Activated naive CD4-positive, alpha-beta T cell treated with anti-CD3 and anti-CD28 coated beads for 36 hours (primary cell): ENCODE measurements around the gene TULP4. TPM values are rescaled to one million over a fixed set of nuclear protein-coding genes. Genes with fewer than 3 reads are reported as not detected.
A peak's percentile ranks its signal among the peaks of the same experiment; 100 is the strongest.
"Not testable (repeated sequence)": the region's sequence is repeated elsewhere in the genome, so short reads cannot be mapped to it uniquely, and the experiment has no call there.

Experiments used
- CTCF ChIA-PET: fragments of 350-600 bp; sonication (Branson Sonifier 250); formaldehyde crosslinking; loops from one replicate; lab custom pipeline; 2021; ENCODE audit warnings: antibody characterized with exemption; lab: Charles Lee
- DNase-seq: peaks from one replicate; pipeline ENCODE4 v3.0.0-alpha.2; 2020
- H3K27ac Mint-ChIP-seq: one replicate; pipeline ENCODE4 v1.8.0; 2021; ENCODE audit warnings: mild to moderate bottlenecking, mixed read lengths
- H3K27me3 Mint-ChIP-seq: one replicate; pipeline ENCODE4 v1.8.0; 2021; ENCODE audit warnings: low read depth, mixed read lengths
- H3K36me3 Mint-ChIP-seq: one replicate; pipeline ENCODE4 v1.8.0; 2021; ENCODE audit warnings: low read depth, mixed read lengths
- H3K4me1 Mint-ChIP-seq: one replicate; pipeline ENCODE4 v1.8.0; 2021; ENCODE audit warnings: low read depth, mixed read lengths
- H3K4me3 Mint-ChIP-seq: one replicate; pipeline ENCODE4 v1.8.0; 2021; ENCODE audit warnings: mild to moderate bottlenecking, moderate library complexity, mixed read lengths
- H3K9me3 Mint-ChIP-seq: one replicate; pipeline ENCODE4 v1.8.0; 2021; ENCODE audit warnings: mixed read lengths
- intact Hi-C: fragments of 100-400 bp; cut with micrococcal nuclease; formaldehyde crosslinking; loops from one replicate; pipeline ENCODE4 v1.15.1; 2023
- total RNA-seq, 2 experiments: library from RNA; stranded (reverse); gene quantifications; one replicate each; pipeline ENCODE4 v1.2.3, GENCODE V29; 2021

TULP4 gene
- total RNA-seq, 2 experiments from 2014 or later: 17.4 to 17.6 TPM

GRCh38 chr6:158284007-158284875, 28.0 kb upstream of the TULP4 start:
- intact Hi-C loops: no loop called here

GRCh38 chr6:158284876-158285655, 27.2 kb upstream of the TULP4 start:
- H3K9me3 Mint-ChIP-seq: no peaks in the 10 kb centered on the region
- no peak for DNase-seq
- intact Hi-C loops: no loop called here
- CTCF ChIA-PET: interaction anchor here (1.6 kb wide), 1 partner anchor 13 kb away, joined by 4 read pairs; no protein-coding TSS in a partner anchor
- no peak overlapping the region for H3K27ac Mint-ChIP-seq
- no peaks in the 10 kb centered on the region for H3K36me3 Mint-ChIP-seq
- H3K4me3 Mint-ChIP-seq: no peak overlapping the region
- H3K27me3 Mint-ChIP-seq: no peaks in the 10 kb centered on the region
- H3K4me1 Mint-ChIP-seq: peaks cover 29% of the 10 kb centered on the region

More at GRCh38 chr6:158284007-158284875, 28.0 kb upstream of the TULP4 start:
- no peaks in the 10 kb centered on the region for H3K36me3 Mint-ChIP-seq
- H3K27me3 Mint-ChIP-seq: no peaks in the 10 kb centered on the region
- peak overlapping the region; percentile 26 for H3K27ac Mint-ChIP-seq
- H3K4me1 Mint-ChIP-seq: peaks cover 24% of the 10 kb centered on the region
- no peaks in the 10 kb centered on the region for H3K9me3 Mint-ChIP-seq
- no peak overlapping the region for H3K4me3 Mint-ChIP-seq
- CTCF ChIA-PET: interaction anchor here (1.6 to 3.2 kb wide), 2 partner anchors 12 kb away, joined by 4 to 8 read pairs; no protein-coding TSS in a partner anchor
- no peak for DNase-seq

GRCh38 chr6:158285656-158286021, 26.6 kb upstream of the TULP4 start:
- Mint-ChIP-seq H3K9me3 (no peaks in the 10 kb centered on the region), H3K4me1 (peaks cover 35% of the 10 kb centered on the region)

GRCh38 chr6:158286413-158286812, 25.9 kb upstream of the TULP4 start:
- Mint-ChIP-seq H3K9me3 (no peaks in the 10 kb centered on the region), H3K36me3 (no peaks in the 10 kb centered on the region), H3K4me1 (peaks cover 43% of the 10 kb centered on the region), H3K4me3 (no peak overlapping the region), H3K27ac (no peak overlapping the region), H3K27me3 (no peaks in the 10 kb centered on the region)
- CTCF ChIA-PET: interaction anchor here (1.0 kb wide), 1 partner anchor 42 kb away, joined by 3 read pairs; no protein-coding TSS in a partner anchor
- intact Hi-C loops: no loop called here
- no peak for DNase-seq

More at GRCh38 chr6:158285656-158286021, 26.6 kb upstream of the TULP4 start:
- Mint-ChIP-seq H3K4me3 (no peak overlapping the region), H3K36me3 (no peaks in the 10 kb centered on the region), H3K27me3 (no peaks in the 10 kb centered on the region), H3K27ac (no peak overlapping the region)
- no peak for DNase-seq
- CTCF ChIA-PET: interaction anchor here (1.0 to 1.6 kb wide), 2 partner anchors 13 to 41 kb away, joined by 3 to 4 read pairs; no protein-coding TSS in a partner anchor
- intact Hi-C loops: no loop called here

GRCh38 chr6:158287047-158287446, 25.2 kb upstream of the TULP4 start:
- H3K4me3 Mint-ChIP-seq: no peak overlapping the region
- H3K27me3 Mint-ChIP-seq: no peaks in the 10 kb centered on the region
- peaks cover 45% of the 10 kb centered on the region for H3K4me1 Mint-ChIP-seq

GRCh38 chr6:158290040-158290439, 22.2 kb upstream of the TULP4 start:
- CTCF ChIA-PET: no interaction called here
- intact Hi-C loops: loop anchor here (1.0 kb wide), 4 partner anchors 19 to 246 kb away; no protein-coding TSS in a partner anchor
- Mint-ChIP-seq H3K9me3 (no peaks in the 10 kb centered on the region), H3K4me1 (peaks cover 27% of the 10 kb centered on the region), H3K27ac (peak overlapping the region; percentile 53), H3K27me3 (no peaks in the 10 kb centered on the region), H3K4me3 (peak overlapping the region; percentile 7), H3K36me3 (peaks cover 5% of the 10 kb centered on the region)
- DNase-seq: no peak

More at GRCh38 chr6:158287047-158287446, 25.2 kb upstream of the TULP4 start:
- Mint-ChIP-seq H3K27ac (no peak overlapping the region), H3K36me3 (peaks cover 1% of the 10 kb centered on the region), H3K9me3 (no peaks in the 10 kb centered on the region)
- no peak for DNase-seq
- intact Hi-C loops: no loop called here
- CTCF ChIA-PET: no interaction called here

- intact Hi-C loops: loop anchor here (1.0 kb wide), 4 partner anchors 19 to 246 kb away; no protein-coding TSS in a partner anchor
- H3K4me1 Mint-ChIP-seq: peaks cover 26% of the 10 kb centered on the region
- no peaks in the 10 kb centered on the region for H3K27me3 Mint-ChIP-seq
- CTCF ChIA-PET: interaction anchor here (1.4 kb wide), 1 partner anchor 17 kb away, joined by 3 read pairs; no protein-coding TSS in a partner anchor
- H3K36me3 Mint-ChIP-seq: peaks cover 6% of the 10 kb centered on the region
- peak overlapping the region; percentile 7 for H3K4me3 Mint-ChIP-seq
- no peaks in the 10 kb centered on the region for H3K9me3 Mint-ChIP-seq
- H3K27ac Mint-ChIP-seq: peak overlapping the region; percentile 53
- peak; percentile 82 for DNase-seq
These were observed 21.6 kb upstream of the TULP4 start for GRCh38 chr6:158290659-158291058.

- peaks cover 16% of the 10 kb centered on the region for H3K36me3 Mint-ChIP-seq
- CTCF ChIA-PET: interaction anchor here (1.4 kb wide), 1 partner anchor 19 kb away, joined by 3 read pairs; no protein-coding TSS in a partner anchor
- intact Hi-C loops: no loop called here
- H3K27me3 Mint-ChIP-seq: no peaks in the 10 kb centered on the region
- H3K4me3 Mint-ChIP-seq: no peak overlapping the region
- H3K27ac Mint-ChIP-seq: no peak overlapping the region
- peaks cover 21% of the 10 kb centered on the region for H3K4me1 Mint-ChIP-seq
- H3K9me3 Mint-ChIP-seq: peaks cover 9% of the 10 kb centered on the region
- DNase-seq: no peak
These were observed 20.2 kb upstream of the TULP4 start for GRCh38 chr6:158292016-158292415.

GRCh38 chr6:158293122-158293521, 19.1 kb upstream of the TULP4 start:
- H3K9me3 Mint-ChIP-seq: peaks cover 12% of the 10 kb centered on the region
- H3K36me3 Mint-ChIP-seq: peaks cover 22% of the 10 kb centered on the region
- intact Hi-C loops: no loop called here
- CTCF ChIA-PET: interaction anchor here (0.6 kb wide), 1 partner anchor 36 kb away, joined by 3 read pairs; no protein-coding TSS in a partner anchor
- H3K4me3 Mint-ChIP-seq: no peak overlapping the region
- no peak overlapping the region for H3K27ac Mint-ChIP-seq
- DNase-seq: no peak
- no peaks in the 10 kb centered on the region for H3K27me3 Mint-ChIP-seq
- H3K4me1 Mint-ChIP-seq: peaks cover 21% of the 10 kb centered on the region

GRCh38 chr6:158295976-158296853, 16.1 kb upstream of the TULP4 start:
- H3K4me3 Mint-ChIP-seq, H3K4me1 Mint-ChIP-seq, H3K27me3 Mint-ChIP-seq, DNase-seq, CTCF ChIA-PET, H3K27ac Mint-ChIP-seq, intact Hi-C loops: not testable (repeated sequence)
- Mint-ChIP-seq H3K9me3 (peaks cover 15% of the 10 kb centered on the region), H3K36me3 (peaks cover 32% of the 10 kb centered on the region)

GRCh38 chr6:158296854-158297324, 15.4 kb upstream of the TULP4 start:
- DNase-seq, H3K27ac Mint-ChIP-seq, H3K4me1 Mint-ChIP-seq, CTCF ChIA-PET, H3K27me3 Mint-ChIP-seq, H3K4me3 Mint-ChIP-seq, intact Hi-C loops: not testable (repeated sequence)
- H3K9me3 Mint-ChIP-seq: peaks cover 15% of the 10 kb centered on the region
- H3K36me3 Mint-ChIP-seq: peaks cover 30% of the 10 kb centered on the region
